Vagina (tissue), 2 donors: ENCODE data around the gene COPG1. TPM values are rescaled to one million over a fixed set of nuclear protein-coding genes. Genes with fewer than 3 reads are reported as not detected.

Experiments used
- DNase-seq, 2 donors: peaks; one replicate each; pipeline ENCODE4 v3.0.0-alpha.2; 2017; ENCODE audit errors: extremely low spot score in 2 of 2
- H3K27ac ChIP-seq: fragments of 200-600 bp; sonication (generic); one replicate; pipeline ENCODE4 v1.5.1; 2019
- H3K27me3 ChIP-seq: fragments of 200-600 bp; sonication (generic); one replicate; pipeline ENCODE4 v1.5.1; 2019
- H3K36me3 ChIP-seq, 2 donors: fragments of 200-600 bp; sonication (generic); one replicate each; pipeline ENCODE4 v1.5.1; 2017 to 2019
- H3K4me1 ChIP-seq: fragments of 200-600 bp; sonication (generic); one replicate; pipeline ENCODE4 v1.5.1; 2019
- H3K4me3 ChIP-seq, 2 donors: fragments of 200-600 bp; sonication (generic); 1 replicate in 1 of 2; 2 replicates in 1 of 2; pipeline ENCODE4 v1.5.1; 2016 to 2019
- H3K9me3 ChIP-seq: fragments of 200-600 bp; sonication (generic); one replicate; pipeline ENCODE4 v1.5.1; 2019
- CTCF ChIP-seq, 3 experiments: fragments of 450-650 bp in 2 of 3; fragments of 200-600 bp in 1 of 3; sonication (generic) in 1 of 3; IDR thresholded peaks; one replicate each; pipeline ENCODE4 v1.5.1; 2017 to 2019; ENCODE audit warnings: antibody characterized with exemption in 3 of 3, mild to moderate bottlenecking in 2 of 3, moderate library complexity in 2 of 3
- POLR2A ChIP-seq, 2 donors: fragments of 450-650 bp; IDR thresholded peaks; one replicate each; pipeline ENCODE4 v1.6.1; 2017; ENCODE audit warnings: antibody characterized with exemption in 2 of 2, mild to moderate bottlenecking in 2 of 2, moderate library complexity in 2 of 2
- POLR2AphosphoS5 ChIP-seq, 2 donors: sonication (generic); formaldehyde crosslinking; IDR thresholded peaks; one replicate each; pipeline ENCODE4 v1.9.0; 2017; ENCODE audit warnings: antibody characterized with exemption in 2 of 2, mild to moderate bottlenecking in 2 of 2, low read depth in 1 of 2; ENCODE audit not compliant: insufficient read depth in 1 of 2
- intact Hi-C: fragments of 100-400 bp; cut with DNase I; formaldehyde crosslinking; loops from one replicate; pipeline ENCODE4 v1.15.1; 2023
- total RNA-seq: library from RNA; depleted of rRNA; stranded (reverse); fragments of >200 nt; gene quantifications from one replicate; pipeline ENCODE4 v1.2.3, GENCODE V29; 2016

The COPG1 gene
- total RNA-seq, 1 donor from 2014 or later: 76.4 TPM

- intact Hi-C loops: loop anchor here (2.0 kb wide), 1 partner anchor 36 kb away; no protein-coding TSS in a partner anchor
Measured at GRCh38 chr3:129278439-129278965, 29.1 kb downstream of the COPG1 start, which contains the start of gene HMCES. Gene HMCES (plus strand): TSS chr3:129278870. CDS start chr3:129279733, 863 bp downstream.

GRCh38 chr3:129278966-129279906 lies 29.8 kb downstream of the COPG1 start:
- peaks cover 0 to 30% of the 10 kb centered on the region in 2 donors for H3K36me3 ChIP-seq
- no peak for DNase-seq
- peak overlapping the region; percentile 96 for H3K27ac ChIP-seq
- TF ChIP-seq CTCF (IDR thresholded peaks at IDR 0.05): no peak
- TF ChIP-seq POLR2A (IDR thresholded peaks at IDR 0.05): no peak
- peak in 1 of 2 donors; percentile 9 for TF ChIP-seq POLR2AphosphoS5 (IDR thresholded peaks at IDR 0.05; ENCODE audit: insufficient read depth in 1 of 2, low read depth in 1 of 2)
- H3K9me3 ChIP-seq: no peaks in the 10 kb centered on the region
- no peaks in the 10 kb centered on the region for H3K27me3 ChIP-seq
- peaks cover 42% of the 10 kb centered on the region for H3K4me1 ChIP-seq
- intact Hi-C loops: loop anchor here (2.0 kb wide), 1 partner anchor 36 kb away; no protein-coding TSS in a partner anchor
- H3K4me3 ChIP-seq: peak overlapping the region; percentile 71 to 93

More at GRCh38 chr3:129278439-129278965, 29.1 kb downstream of the COPG1 start, which contains the start of gene HMCES:
- Histone ChIP-seq H3K27me3 (no peaks in the 10 kb centered on the region), H3K27ac (peak within 1 kb of the TSS; percentile 96), H3K9me3 (no peaks in the 10 kb centered on the region), H3K4me3 (peak within 1 kb of the TSS; percentile 71 to 93), H3K36me3 (peaks cover 0 to 35% of the 10 kb centered on the region in 2 donors), H3K4me1 (peaks cover 42% of the 10 kb centered on the region)
- DNase-seq: no peak
- peak; percentile 52 to 85 for TF ChIP-seq POLR2AphosphoS5 (IDR thresholded peaks at IDR 0.05; ENCODE audit: insufficient read depth in 1 of 2, low read depth in 1 of 2)
- TF ChIP-seq POLR2A (IDR thresholded peaks at IDR 0.05): peak in 1 of 2 donors; percentile 58
- TF ChIP-seq CTCF (IDR thresholded peaks at IDR 0.05): no peak

- Histone ChIP-seq H3K4me3 (peak overlapping the region in 1 of 2 donors; percentile 93), H3K4me1 (peaks cover 42% of the 10 kb centered on the region), H3K27ac (peak overlapping the region; percentile 96), H3K36me3 (peaks cover 0 to 21% of the 10 kb centered on the region in 2 donors), H3K9me3 (no peaks in the 10 kb centered on the region), H3K27me3 (no peaks in the 10 kb centered on the region)
- no peak for TF ChIP-seq CTCF (IDR thresholded peaks at IDR 0.05)
- TF ChIP-seq POLR2AphosphoS5 (IDR thresholded peaks at IDR 0.05; ENCODE audit: insufficient read depth in 1 of 2, low read depth in 1 of 2): no peak
- no peak for TF ChIP-seq POLR2A (IDR thresholded peaks at IDR 0.05)
- no peak for DNase-seq
- intact Hi-C loops: no loop called here
Measured at GRCh38 chr3:129280183-129280582, 30.8 kb downstream of the COPG1 start.

GRCh38 chr3:129281726-129282125 lies 32.3 kb downstream of the COPG1 start:
- no peaks in the 10 kb centered on the region for H3K27me3 ChIP-seq
- intact Hi-C loops: no loop called here
- H3K36me3 ChIP-seq: peaks cover 0 to 7% of the 10 kb centered on the region in 2 donors
- no peak for DNase-seq
- H3K9me3 ChIP-seq: no peaks in the 10 kb centered on the region
- no peak overlapping the region for H3K4me3 ChIP-seq
- H3K4me1 ChIP-seq: peaks cover 42% of the 10 kb centered on the region
- TF ChIP-seq POLR2AphosphoS5 (IDR thresholded peaks at IDR 0.05; ENCODE audit: insufficient read depth in 1 of 2, low read depth in 1 of 2) (no peak), CTCF (IDR thresholded peaks at IDR 0.05) (no peak), POLR2A (IDR thresholded peaks at IDR 0.05) (no peak)
- H3K27ac ChIP-seq: no peak overlapping the region
